ENCODE measurements around the gene EDDM13. TPM values are rescaled to one million over a fixed set of nuclear protein-coding genes. Genes with fewer than 3 reads are reported as not detected.

Gene EDDM13
- total and polyA plus RNA-seq, 12 donors = 0.33 to 1.0 (median 0.58) TPM; not detected in 6

DNA sequence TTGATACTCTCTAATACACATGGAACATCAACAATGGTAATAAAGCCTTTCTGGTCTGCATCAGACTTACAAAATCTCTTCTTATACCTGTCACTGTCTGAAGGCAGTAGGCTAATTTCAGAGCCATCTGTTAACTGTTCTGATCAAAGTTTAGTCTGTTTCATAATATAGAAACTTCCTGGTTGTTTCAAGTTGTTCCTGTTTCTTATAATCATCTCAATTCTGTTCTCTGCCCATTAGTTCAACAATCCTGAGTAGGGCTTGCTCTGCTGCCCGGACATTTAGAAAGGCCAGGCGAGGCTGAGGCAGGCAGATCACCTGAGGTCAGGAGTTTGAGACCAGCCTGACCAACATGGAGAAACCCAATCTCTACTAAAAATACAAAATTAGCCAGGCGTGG lies 47.4 kb downstream of the EDDM13 start:
- Histone ChIP-seq H3K4me3 (no peak overlapping the region), H3K9me3 (replicated peaks in 1 of 3) (no peaks in the 10 kb centered on the region), H3K4me1 (replicated peaks in 1 of 2) (peaks cover 5 to 13% of the 10 kb centered on the region in 2 donors), H3K27ac (no peak overlapping the region), H3K36me3 (replicated peaks in 1 of 2) (no peaks in the 10 kb centered on the region), H3K27me3 (no peaks in the 10 kb centered on the region)
- no peak for DNase-seq
- TF ChIP-seq, protein P1, sequence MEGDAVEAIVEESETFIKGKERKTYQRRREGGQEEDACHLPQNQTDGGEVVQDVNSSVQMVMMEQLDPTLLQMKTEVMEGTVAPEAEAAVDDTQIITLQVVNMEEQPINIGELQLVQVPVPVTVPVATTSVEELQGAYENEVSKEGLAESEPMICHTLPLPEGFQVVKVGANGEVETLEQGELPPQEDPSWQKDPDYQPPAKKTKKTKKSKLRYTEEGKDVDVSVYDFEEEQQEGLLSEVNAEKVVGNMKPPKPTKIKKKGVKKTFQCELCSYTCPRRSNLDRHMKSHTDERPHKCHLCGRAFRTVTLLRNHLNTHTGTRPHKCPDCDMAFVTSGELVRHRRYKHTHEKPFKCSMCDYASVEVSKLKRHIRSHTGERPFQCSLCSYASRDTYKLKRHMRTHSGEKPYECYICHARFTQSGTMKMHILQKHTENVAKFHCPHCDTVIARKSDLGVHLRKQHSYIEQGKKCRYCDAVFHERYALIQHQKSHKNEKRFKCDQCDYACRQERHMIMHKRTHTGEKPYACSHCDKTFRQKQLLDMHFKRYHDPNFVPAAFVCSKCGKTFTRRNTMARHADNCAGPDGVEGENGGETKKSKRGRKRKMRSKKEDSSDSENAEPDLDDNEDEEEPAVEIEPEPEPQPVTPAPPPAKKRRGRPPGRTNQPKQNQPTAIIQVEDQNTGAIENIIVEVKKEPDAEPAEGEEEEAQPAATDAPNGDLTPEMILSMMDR (IDR thresholded peaks at IDR 0.05) = no peak
- TF ChIP-seq POLR2A (IDR thresholded peaks at IDR 0.05) = no peak
- WGBS, 4 donors = 66 to 83% (median 67%) methylated on average over 3 of the region's 3 CpGs
- intact Hi-C loops (cut with DNase I) = loop anchor here in 1 of 2 donors (10.0 kb wide), 1 partner anchor 245 kb away; no protein-coding TSS in a partner anchor

DNA sequence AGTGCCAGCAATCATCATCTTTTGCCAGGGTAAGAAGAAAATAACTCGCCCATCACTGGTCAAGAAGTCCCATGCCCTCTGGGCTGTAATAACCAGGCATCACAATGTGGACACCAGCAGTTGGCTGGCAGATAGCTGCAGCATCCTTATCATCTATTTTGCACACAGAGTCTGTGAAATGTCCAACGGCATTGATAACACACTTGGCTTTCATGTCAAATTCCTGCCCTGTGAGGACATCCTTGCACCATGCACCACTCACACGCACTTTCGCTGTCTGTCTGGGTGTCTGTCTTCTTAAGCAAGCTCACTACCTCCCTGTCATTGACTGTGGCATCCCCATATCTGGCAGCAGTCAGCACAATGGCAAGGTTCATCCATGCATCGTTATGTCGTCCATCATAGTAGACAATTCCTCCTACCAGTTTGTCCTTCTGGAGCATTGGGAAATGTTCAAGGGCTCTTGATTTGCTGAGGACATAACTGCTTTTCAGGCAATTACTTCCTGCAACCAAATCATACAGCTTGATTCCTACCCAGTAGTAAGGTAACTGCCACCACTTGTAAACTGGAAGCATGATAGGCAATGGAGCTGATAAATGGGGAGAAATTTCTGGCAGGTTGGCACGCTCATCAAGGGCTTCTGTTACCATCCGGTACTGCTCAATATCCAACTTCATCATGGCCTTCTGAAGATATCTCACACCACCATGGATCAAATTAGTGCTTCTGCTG lies 48.9 kb downstream of the EDDM13 start:
- 77 to 82% (median 79%) methylated on average over 8 of the region's 8 CpGs for WGBS, 4 donors
- no peaks in the 10 kb centered on the region for H3K27me3 ChIP-seq
- no peak overlapping the region for H3K4me3 ChIP-seq
- no peaks in the 10 kb centered on the region for H3K36me3 ChIP-seq (replicated peaks in 1 of 2)
- peak overlapping the region in 2 of 5 donors; percentile 44 to 61 for H3K27ac ChIP-seq
- H3K4me1 ChIP-seq (replicated peaks in 1 of 2) = peaks cover 0 to 5% of the 10 kb centered on the region in 2 donors
- intact Hi-C loops (cut with DNase I) = loop anchor here in 1 of 2 donors (10.0 kb wide), 1 partner anchor 247 kb away; no protein-coding TSS in a partner anchor
- DNase-seq = no peak
- TF ChIP-seq POLR2A (IDR thresholded peaks at IDR 0.05) = no peak
- TF ChIP-seq, protein P1 (IDR thresholded peaks at IDR 0.05) = no peak
- H3K9me3 ChIP-seq (replicated peaks in 1 of 3) = no peaks in the 10 kb centered on the region

DNA sequence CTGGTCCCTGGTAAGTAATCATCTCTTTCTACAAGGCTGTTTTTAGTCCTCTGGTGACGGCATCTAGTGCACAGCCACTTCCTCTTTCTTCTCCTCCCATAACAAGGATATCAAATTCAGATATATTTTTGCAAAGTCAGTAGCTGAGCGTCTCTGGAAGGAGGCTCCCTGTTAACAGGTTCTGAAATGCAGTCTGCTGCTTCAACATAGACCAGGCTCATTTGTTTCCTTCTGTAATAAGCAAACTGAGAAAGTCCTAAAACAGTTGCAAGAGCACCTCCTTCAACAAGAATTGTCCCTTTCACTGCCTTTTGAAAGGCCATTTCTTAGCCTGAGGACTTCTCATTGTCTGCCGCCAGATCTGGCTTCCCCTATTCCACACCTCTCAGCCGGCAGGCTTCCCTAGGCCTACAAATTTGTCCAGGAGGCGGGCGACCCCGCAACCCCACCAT lies 49.5 kb downstream of the EDDM13 start:
- peak overlapping the region in 2 of 5 donors; percentile 44 to 61 for H3K27ac ChIP-seq
- no peak for TF ChIP-seq POLR2A (IDR thresholded peaks at IDR 0.05)
- TF ChIP-seq, protein P1 (IDR thresholded peaks at IDR 0.05) = no peak
- DNase-seq = no peak
- H3K4me1 ChIP-seq (replicated peaks in 1 of 2) = peaks cover 0 to 3% of the 10 kb centered on the region in 2 donors
- intact Hi-C loops (cut with DNase I) = loop anchor here in 1 of 2 donors (10.0 kb wide), 1 partner anchor 247 kb away; no protein-coding TSS in a partner anchor
- no peaks in the 10 kb centered on the region for H3K36me3 ChIP-seq (replicated peaks in 1 of 2)
- WGBS, 4 donors = 68 to 85% (median 74%) methylated on average over 7 of the region's 7 CpGs
- no peaks in the 10 kb centered on the region for H3K9me3 ChIP-seq (replicated peaks in 1 of 3)
- H3K27me3 ChIP-seq = no peaks in the 10 kb centered on the region
- no peak overlapping the region for H3K4me3 ChIP-seq

DNA sequence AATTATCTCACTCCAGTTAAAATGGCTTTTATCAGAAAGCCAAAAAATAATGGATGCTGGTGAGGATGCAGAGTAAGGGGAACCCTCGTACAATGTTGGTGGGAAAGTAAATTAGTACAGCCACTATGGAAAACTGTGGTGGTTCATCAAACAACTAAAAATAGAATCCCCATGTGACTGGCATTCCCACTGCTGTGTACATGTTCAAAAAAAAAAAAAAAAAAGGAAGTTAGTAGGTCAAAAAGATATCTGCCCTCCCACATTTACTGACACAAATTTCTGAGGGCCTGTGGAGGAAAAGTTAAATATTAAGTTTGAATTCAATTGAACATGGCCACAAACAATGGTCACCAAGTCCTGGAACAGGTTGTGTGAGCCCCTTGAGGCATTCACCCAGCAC lies 51.9 kb downstream of the EDDM13 start:
- 55 to 83% (median 67%) methylated on average over 1 of the region's 1 CpG for WGBS, 4 donors
- Histone ChIP-seq H3K27ac (no peak overlapping the region), H3K4me1 (replicated peaks in 1 of 2) (peaks cover 0 to 3% of the 10 kb centered on the region in 2 donors), H3K27me3 (no peaks in the 10 kb centered on the region), H3K4me3 (no peak overlapping the region), H3K9me3 (replicated peaks in 1 of 3) (no peaks in the 10 kb centered on the region), H3K36me3 (replicated peaks in 1 of 2) (no peaks in the 10 kb centered on the region)
- intact Hi-C loops (cut with DNase I) = loop anchor here in 1 of 2 donors (10.0 kb wide), 1 partner anchor 250 kb away; no protein-coding TSS in a partner anchor
- TF ChIP-seq, protein P1 (IDR thresholded peaks at IDR 0.05) = no peak
- TF ChIP-seq POLR2A (IDR thresholded peaks at IDR 0.05) = no peak
- DNase-seq = no peak

All from adrenal gland (tissue), 12 donors.